ENCODE data around the gene GPR148. TPM values are rescaled to one million over a fixed set of nuclear protein-coding genes. Genes with fewer than 3 reads are reported as not detected.

GPR148 gene
- total RNA-seq, 4 donors from 2014 or later: not detected

DNA sequence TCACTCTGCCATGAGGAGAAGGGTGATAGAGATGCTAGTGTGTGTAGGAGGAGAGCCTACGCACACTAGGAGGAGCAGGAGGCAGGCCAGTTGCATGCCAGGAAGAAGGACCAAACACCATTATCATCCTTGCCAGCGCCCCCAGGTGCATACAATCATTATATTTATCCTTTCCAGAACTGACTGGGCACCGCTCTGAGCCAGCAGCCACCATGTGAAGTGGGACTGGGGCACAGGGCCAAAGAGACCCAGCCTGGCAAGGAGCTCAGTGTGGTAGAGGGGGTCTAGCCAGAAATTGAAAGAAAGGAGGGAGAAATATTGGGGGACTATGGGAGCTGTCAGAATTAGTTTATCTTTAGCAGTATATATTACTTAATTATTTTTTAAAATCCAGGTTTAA lies 8.3 kb upstream of the GPR148 start:
- H3K36me3 ChIP-seq: no peaks in the 10 kb centered on the region
- no peak overlapping the region for H3K27ac ChIP-seq
- peaks cover 0 to 4% (median 0%) of the 10 kb centered on the region in 3 donors for H3K4me1 ChIP-seq
- no peak for DNase-seq
- 70 to 72% methylated on average over 3 of the region's 3 CpGs for WGBS, 2 donors
- TF ChIP-seq CTCF (IDR thresholded peaks at IDR 0.05): no peak
- no peak for TF ChIP-seq POLR2A (IDR thresholded peaks at IDR 0.05)
- intact Hi-C loops (cut with DNase I): no loop called here
- no peak overlapping the region for H3K4me3 ChIP-seq
- no peaks in the 10 kb centered on the region for H3K9me3 ChIP-seq
- H3K27me3 ChIP-seq: peaks cover 0 to 25% (median 0%) of the 10 kb centered on the region in 4 donors

- H3K4me3 ChIP-seq: no peak overlapping the region
- H3K27ac ChIP-seq: no peak overlapping the region
- peaks cover 14 to 23% (median 15%) of the 10 kb centered on the region in 3 donors for H3K4me1 ChIP-seq
- H3K9me3 ChIP-seq: no peaks in the 10 kb centered on the region
- 88 to 91% methylated on average over 2 of the region's 2 CpGs for WGBS, 2 donors
- intact Hi-C loops (cut with DNase I): no loop called here
- no peaks in the 10 kb centered on the region for H3K36me3 ChIP-seq
- no peak for DNase-seq
- peaks cover 0 to 45% (median 0%) of the 10 kb centered on the region in 4 donors for H3K27me3 ChIP-seq
- TF ChIP-seq CTCF (IDR thresholded peaks at IDR 0.05) (no peak), POLR2A (IDR thresholded peaks at IDR 0.05) (no peak)
Measured at GRCh38 chr2:130724455-130724854, 4.4 kb upstream of the GPR148 start.

DNA sequence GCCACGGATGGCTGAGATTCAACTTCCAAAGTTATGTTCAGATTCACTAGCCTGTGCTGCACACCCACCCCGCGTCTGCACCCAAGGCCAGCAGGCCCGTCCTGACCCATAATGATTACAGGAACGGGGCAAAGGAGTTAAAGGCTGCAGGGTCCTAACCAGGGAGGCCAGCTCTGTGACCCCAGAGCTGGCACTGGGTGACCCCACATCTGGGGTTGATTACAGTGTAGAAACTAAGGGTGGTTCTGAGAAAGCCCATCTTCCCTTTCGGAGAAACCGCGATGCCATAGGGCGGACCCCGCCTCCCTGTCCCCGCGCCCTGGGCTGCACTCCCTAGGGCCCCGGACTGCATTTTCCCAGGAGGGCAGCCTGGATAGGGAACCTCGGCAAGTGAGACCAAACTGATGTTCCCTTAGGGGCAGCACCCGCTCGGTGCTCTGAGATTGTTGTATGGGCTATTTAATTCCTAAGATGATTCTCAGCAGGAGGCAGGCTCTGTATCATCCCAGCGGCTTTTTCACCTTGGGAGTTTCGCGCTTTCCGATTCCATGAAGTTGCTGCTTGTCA lies 2.2 kb upstream of the GPR148 start:
- Histone ChIP-seq H3K36me3 (no peaks in the 10 kb centered on the region), H3K4me3 (peak overlapping the region; percentile 28 to 67 (median 50)), H3K27ac (peak overlapping the region in 2 of 4 donors; percentile 66 to 70), H3K4me1 (peaks cover 14 to 19% (median 15%) of the 10 kb centered on the region in 3 donors), H3K27me3 (peaks cover 0 to 28% (median 0%) of the 10 kb centered on the region in 4 donors), H3K9me3 (no peaks in the 10 kb centered on the region)
- no peak for TF ChIP-seq POLR2A (IDR thresholded peaks at IDR 0.05)
- TF ChIP-seq CTCF (IDR thresholded peaks at IDR 0.05): no peak
- no peak for DNase-seq
- intact Hi-C loops (cut with DNase I): no loop called here
- WGBS, 2 donors: 12 to 50% methylated on average over 1 to 9 of the region's 20 CpGs

GRCh38 chr2:130727286-130727924 lies 1.5 kb upstream of the GPR148 start:
- Histone ChIP-seq H3K4me3 (peak overlapping the region; percentile 28 to 67 (median 50)), H3K4me1 (peaks cover 14 to 19% (median 15%) of the 10 kb centered on the region in 3 donors), H3K27me3 (peaks cover 0 to 28% (median 0%) of the 10 kb centered on the region in 4 donors), H3K27ac (peak overlapping the region in 3 of 4 donors; percentile 58 to 70 (median 66)), H3K9me3 (no peaks in the 10 kb centered on the region), H3K36me3 (no peaks in the 10 kb centered on the region)
- 0% methylated on average over 13 of the region's 48 CpGs; no CpG with 5 or more reads in 1 of the 2 donors for WGBS, 2 donors
- no peak for DNase-seq
- intact Hi-C loops (cut with DNase I): no loop called here
- TF ChIP-seq CTCF (IDR thresholded peaks at IDR 0.05) (no peak), POLR2A (IDR thresholded peaks at IDR 0.05) (peak in 1 of 4 donors; percentile 53)

DNA sequence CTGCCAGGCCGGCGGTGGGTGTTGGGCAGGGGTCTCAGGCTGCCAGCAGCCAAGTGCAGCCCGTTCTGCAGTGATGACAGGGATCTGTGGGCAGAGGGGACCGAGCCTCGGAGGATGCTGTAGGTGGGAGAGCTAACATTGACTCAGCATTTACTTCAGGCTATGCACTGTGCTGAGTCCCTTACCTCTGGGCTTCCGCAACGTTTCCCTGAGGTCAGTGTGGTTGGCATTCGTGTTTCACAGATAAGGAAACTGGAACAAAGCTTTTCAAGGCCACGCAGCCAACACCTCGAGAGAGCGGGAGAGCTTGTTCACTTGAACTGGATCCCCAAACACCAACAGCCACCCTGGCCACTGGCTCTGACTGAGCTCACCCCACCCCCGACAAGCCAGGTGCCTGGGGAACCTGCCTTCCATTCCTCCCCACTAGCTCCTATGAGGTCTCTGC lies 839 bp upstream of the GPR148 start:
- Histone ChIP-seq H3K36me3 (no peaks in the 10 kb centered on the region), H3K4me3 (peak overlapping the region in 3 of 4 donors; percentile 49 to 67 (median 52)), H3K27me3 (peaks cover 0 to 28% (median 0%) of the 10 kb centered on the region in 4 donors), H3K9me3 (no peaks in the 10 kb centered on the region), H3K4me1 (peaks cover 14 to 19% (median 15%) of the 10 kb centered on the region in 3 donors), H3K27ac (peak overlapping the region in 2 of 4 donors; percentile 48 to 70)
- TF ChIP-seq POLR2A (IDR thresholded peaks at IDR 0.05) (no peak), CTCF (IDR thresholded peaks at IDR 0.05) (no peak)
- intact Hi-C loops (cut with DNase I): no loop called here
- 0 to 25% methylated on average over 2 of the region's 12 CpGs for WGBS, 2 donors
- DNase-seq: no peak
